Activated naive CD8-positive, alpha-beta T cell (primary cell): ENCODE results near the gene F3.

Experiments
- H3K27ac Mint-ChIP-seq: one replicate; pipeline ENCODE4 v1.8.0; 2021; ENCODE audit warnings: mixed read lengths
- H3K27me3 Mint-ChIP-seq: one replicate; pipeline ENCODE4 v1.8.0; 2021; ENCODE audit warnings: mixed read lengths
- H3K36me3 Mint-ChIP-seq: one replicate; pipeline ENCODE4 v1.8.0; 2021; ENCODE audit warnings: mixed read lengths
- H3K4me1 Mint-ChIP-seq: one replicate; pipeline ENCODE4 v1.8.0; 2021; ENCODE audit warnings: low read depth, mixed read lengths
- H3K4me3 Mint-ChIP-seq: one replicate; pipeline ENCODE4 v1.8.0; 2021; ENCODE audit warnings: mild to moderate bottlenecking, mixed read lengths
- H3K9me3 Mint-ChIP-seq: one replicate; pipeline ENCODE4 v1.8.0; 2021; ENCODE audit warnings: low read depth, mixed read lengths

The F3 gene

DNA sequence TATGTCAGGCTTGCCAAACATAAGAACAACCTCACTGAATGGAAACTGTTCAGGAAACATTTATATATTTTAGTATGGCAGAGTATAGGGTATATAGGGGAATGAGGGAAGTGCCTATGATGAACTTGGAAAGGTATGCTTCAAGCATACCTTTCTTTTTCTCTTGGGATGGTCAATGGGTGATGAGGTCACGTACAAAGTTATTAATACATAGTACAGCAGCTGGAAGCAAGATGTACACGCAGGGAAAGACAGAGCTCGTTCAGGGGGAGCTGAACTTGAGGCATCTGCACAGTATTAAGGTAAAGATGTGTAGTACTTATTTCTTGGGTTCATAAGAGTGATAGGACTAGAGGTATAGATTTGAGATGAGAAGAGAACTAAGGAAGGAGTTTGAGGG, 61.9 kb downstream of the F3 start:
- Mint-ChIP-seq H3K9me3 (no peaks in the 10 kb centered on the region), H3K4me3 (no peak overlapping the region), H3K27me3 (no peaks in the 10 kb centered on the region), H3K4me1 (no peaks in the 10 kb centered on the region), H3K27ac (no peak overlapping the region), H3K36me3 (peaks cover 7% of the 10 kb centered on the region)
